GM12878 (cell line): ENCODE results near the gene PRDX1. TPM values are rescaled to one million over a fixed set of nuclear protein-coding genes. Genes with fewer than 3 reads are reported as not detected.

Experiments
- ATF2 ChIP-seq: IDR thresholded peaks from 2 replicates; pipeline ENCODE4 v1.6.1; 2012; ENCODE audit warnings: low read length, inconsistent platforms
- BACH1 ChIP-seq: fragments of 450-650 bp; IDR thresholded peaks from 2 replicates; pipeline ENCODE4 v1.6.1; 2017; ENCODE audit warnings: mild to moderate bottlenecking, borderline replicate concordance
- BCL11A ChIP-seq: IDR thresholded peaks from 2 replicates; pipeline ENCODE4 v1.6.1; 2011; ENCODE audit warnings: low read depth, low read length
- BCLAF1 ChIP-seq: fragments of 450-650 bp; IDR thresholded peaks from 2 replicates; pipeline ENCODE4 v1.6.1; 2017; ENCODE audit warnings: antibody characterized with exemption, mild to moderate bottlenecking, moderate library complexity
- BHLHE40 ChIP-seq, 2 experiments: fragments of 450-650 bp in 1 of 2; IDR thresholded peaks; 2 replicates each; pipeline ENCODE4 v1.6.1; 2011 to 2017; ENCODE audit warnings: low read depth in 2 of 2, borderline replicate concordance in 1 of 2, improper control_type of control experiment in 1 of 2, low read length in 1 of 2, mild to moderate bottlenecking in 1 of 2
- BRCA1 ChIP-seq: IDR thresholded peaks from 2 replicates; pipeline ENCODE4 v1.6.1; 2011; ENCODE audit warnings: low read depth, low read length, improper control_type of control experiment
- CBX5 ChIP-seq: sonication (generic); IDR thresholded peaks from 2 replicates; pipeline ENCODE4 v1.6.1; 2016; ENCODE audit warnings: low read depth, moderate library complexity, mild to moderate bottlenecking, inconsistent platforms
- CEBPZ ChIP-seq: fragments of 150-350 bp; IDR thresholded peaks from 2 replicates; pipeline ENCODE4 v1.6.1; 2016; ENCODE audit warnings: low read depth, low read length
- CHD4 ChIP-seq: fragments of 200-600 bp; sonication (generic); IDR thresholded peaks from 2 replicates; pipeline ENCODE4 v1.6.1; 2016; ENCODE audit warnings: mild to moderate bottlenecking
- E2F4 ChIP-seq: IDR thresholded peaks from 2 replicates; pipeline ENCODE4 v1.6.1; 2012; ENCODE audit warnings: low read depth, low read length, improper control_type of control experiment
- KDM1A ChIP-seq: fragments of 200-600 bp; sonication (generic); IDR thresholded peaks from 2 replicates; pipeline ENCODE4 v1.6.1; 2016; ENCODE audit warnings: borderline replicate concordance
- KLF5 ChIP-seq: fragments of 450-650 bp; IDR thresholded peaks from 2 replicates; pipeline ENCODE4 v1.6.1; 2014; ENCODE audit warnings: mild to moderate bottlenecking; ENCODE audit not compliant: partially characterized antibody
- RCOR1 ChIP-seq: conservative IDR thresholded peaks from 2 replicates; pipeline ENCODE4 v1.6.1; 2012; ENCODE audit warnings: low read depth, low read length, improper control_type of control experiment
- SIX5 ChIP-seq: IDR thresholded peaks from 2 replicates; pipeline ENCODE4 v1.6.1; 2011; ENCODE audit warnings: mild to moderate bottlenecking, low read depth, low read length, moderate library complexity; ENCODE audit not compliant: severe bottlenecking
- SREBF1 ChIP-seq: IDR thresholded peaks from 2 replicates; pipeline ENCODE4 v1.6.1; 2012; ENCODE audit warnings: mild to moderate bottlenecking, low read length
- SRF ChIP-seq, 2 experiments: IDR thresholded peaks; 2 replicates each; pipeline ENCODE4 v1.6.1; 2011; ENCODE audit warnings: low read depth in 2 of 2, low read length in 2 of 2, mild to moderate bottlenecking in 1 of 2, moderate library complexity in 1 of 2
- TCF7 ChIP-seq: IDR thresholded peaks from 2 replicates; pipeline ENCODE4 v1.6.1; 2014; ENCODE audit warnings: antibody characterized with exemption, borderline replicate concordance
- YY1 ChIP-seq: IDR thresholded peaks from 2 replicates; pipeline ENCODE4 v1.6.1; 2011; ENCODE audit warnings: low read depth, mild to moderate bottlenecking, low read length
- ZBTB11 ChIP-seq: fragments of 450-650 bp; formaldehyde crosslinking; IDR thresholded peaks from 2 replicates; pipeline ENCODE4 v1.5.0; 2022; ENCODE audit warnings: mild to moderate bottlenecking, missing genetic modification characterization
- polyA plus RNA-seq, 11 experiments: library from polyadenylated mRNA; depleted of rRNA in 4 of 11; unstranded in 6 of 11; stranded (reverse) in 5 of 11; fragments of >200 nt; fragmentation: Nextera tagmentation in 4 of 11; fragmentation: Illumina TruSeq in 1 of 11; extraction: Ambion mirVana in 4 of 11; extraction: Trizol in 1 of 11; gene quantifications; 1 replicate in 1 of 11; 2 replicates in 10 of 11; pipeline versions ENCODE4 v1.2.1 to v1.2.3, GENCODE V29; 2011 to 2016; ENCODE audit warnings: inconsistent platforms in 2 of 11, missing spikeins in 2 of 11, low read depth in 1 of 11
- total RNA-seq, 4 experiments: library from RNA; depleted of rRNA in 3 of 4; stranded (reverse); fragments of >200 nt in 3 of 4; fragmentation: Illumina TruSeq in 1 of 4; extraction: Trizol in 1 of 4; gene quantifications; 2 replicates each; pipeline versions ENCODE4 v1.2.1 to v1.2.3, GENCODE V29; 2013 to 2021

PRDX1 gene
- total and polyA plus RNA-seq, 10 of the 15 experiments (the other 5 are each of a cell fraction or from before 2014, with no cell fraction given), result 659 to 1,775 (median 811) TPM

- TF ChIP-seq ZBTB11 (CRISPR knock-in tag), result no peak
- TF ChIP-seq SIX5, result no peak
- TF ChIP-seq TCF7, result peak; percentile 30; the same call in 1 of the 2 replicates
- peak; percentile 91 for TF ChIP-seq BCL11A
- no peak for TF ChIP-seq BRCA1
- TF ChIP-seq CHD4, result no peak
- no peak; the same call in 1 of the 2 replicates for TF ChIP-seq BACH1
- no peak for TF ChIP-seq BCLAF1
- TF ChIP-seq KLF5, result no peak
- no peak for TF ChIP-seq CBX5
- no peak for TF ChIP-seq KDM1A
- no peak; the same call in 1 of the 2 replicates for TF ChIP-seq ATF2
- no peak for TF ChIP-seq E2F4
- peak; percentile 50; the same call in 1 of the 2 replicates for TF ChIP-seq SREBF1
- no peak for TF ChIP-seq CEBPZ
- TF ChIP-seq BHLHE40 (IDR thresholded peaks at IDR 0.05; ENCODE audit: borderline replicate concordance in 1 of 2, low read depth in 2 of 2, low read length in 1 of 2), result peak; percentile 43 to 68
- TF ChIP-seq YY1, result no peak
- 0 out of 2 replicates have a peak, but pooled peaks have one; percentile 78 for TF ChIP-seq RCOR1
- no peak for TF ChIP-seq SRF (IDR thresholded peaks at IDR 0.05; ENCODE audit: low read depth in 2 of 2, low read length in 2 of 2)
Measured at GRCh38 chr1:45470306-45470798, 51.3 kb downstream of the PRDX1 start (continued).
